Skeletal muscle satellite cell (primary cell): ENCODE results near the gene PRKN.

ENCODE experiments used
- H3K27me3 ChIP-seq: 2 replicates; pipeline ENCODE4 v1.7.0; 2013; ENCODE audit warnings: low read length; ENCODE audit not compliant: control insufficient read depth, insufficient read depth
- H3K36me3 ChIP-seq: 2 replicates; pipeline ENCODE4 v1.7.0; 2013; ENCODE audit warnings: mild to moderate bottlenecking, control low read depth, low read length; ENCODE audit not compliant: insufficient read depth
- H3K4me1 ChIP-seq: 2 replicates; pipeline ENCODE4 v1.7.0; 2013; ENCODE audit warnings: low read length; ENCODE audit not compliant: control insufficient read depth, insufficient read depth
- H3K4me2 ChIP-seq: 2 replicates; pipeline ENCODE4 v1.7.0; 2013; ENCODE audit warnings: mild to moderate bottlenecking, low read length
- H3K4me3 ChIP-seq: 2 replicates; pipeline ENCODE4 v1.7.0; 2013; ENCODE audit warnings: low read length
- H3K9ac ChIP-seq: 2 replicates; pipeline ENCODE4 v1.7.0; 2013; ENCODE audit warnings: mild to moderate bottlenecking, low read depth, low read length, moderate library complexity
- H3K9me3 ChIP-seq: replicated peaks from 2 replicates; pipeline ENCODE4 v1.7.0; 2013; ENCODE audit warnings: mild to moderate bottlenecking, control low read depth, low read length

Gene PRKN

GRCh38 chr6:161379834-161380582, 1347.6 kb downstream of the PRKN start:
- H3K4me1 ChIP-seq = peaks cover 4% of the 10 kb centered on the region
- H3K9ac ChIP-seq = no peak overlapping the region
- no peak overlapping the region for H3K4me2 ChIP-seq
- no peak overlapping the region for H3K4me3 ChIP-seq
- H3K36me3 ChIP-seq = no peaks in the 10 kb centered on the region
- no peaks in the 10 kb centered on the region for H3K9me3 ChIP-seq
- peaks cover 4% of the 10 kb centered on the region for H3K27me3 ChIP-seq

- peaks cover 4% of the 10 kb centered on the region for H3K27me3 ChIP-seq
- H3K4me3 ChIP-seq = no peak overlapping the region
Observed at GRCh38 chr6:161378115-161378514, 1349.5 kb downstream of the PRKN start.

GRCh38 chr6:161377116-161377515, 1350.5 kb downstream of the PRKN start:
- Histone ChIP-seq H3K4me3 (no peak overlapping the region), H3K4me1 (peaks cover 5% of the 10 kb centered on the region), H3K9me3 (no peaks in the 10 kb centered on the region), H3K36me3 (no peaks in the 10 kb centered on the region), H3K9ac (no peak overlapping the region), H3K4me2 (no peak overlapping the region), H3K27me3 (peaks cover 4% of the 10 kb centered on the region)

More at GRCh38 chr6:161378115-161378514, 1349.5 kb downstream of the PRKN start:
- Histone ChIP-seq H3K36me3 (no peaks in the 10 kb centered on the region), H3K4me1 (peaks cover 5% of the 10 kb centered on the region), H3K9ac (no peak overlapping the region), H3K9me3 (no peaks in the 10 kb centered on the region), H3K4me2 (no peak overlapping the region)

- no peak overlapping the region for H3K4me3 ChIP-seq
- H3K4me2 ChIP-seq = no peak overlapping the region
- peaks cover 4% of the 10 kb centered on the region for H3K27me3 ChIP-seq
- no peaks in the 10 kb centered on the region for H3K36me3 ChIP-seq
- H3K4me1 ChIP-seq = peaks cover 5% of the 10 kb centered on the region
- no peaks in the 10 kb centered on the region for H3K9me3 ChIP-seq
- no peak overlapping the region for H3K9ac ChIP-seq
Observed at GRCh38 chr6:161376367-161376766, 1351.2 kb downstream of the PRKN start.

GRCh38 chr6:161374971-161375873, 1352.3 kb downstream of the PRKN start:
- H3K4me3 ChIP-seq = peak overlapping the region; percentile 52
- no peaks in the 10 kb centered on the region for H3K9me3 ChIP-seq
- no peaks in the 10 kb centered on the region for H3K36me3 ChIP-seq
- H3K4me1 ChIP-seq = peaks cover 5% of the 10 kb centered on the region
- peaks cover 4% of the 10 kb centered on the region for H3K27me3 ChIP-seq
- peak overlapping the region; percentile 72 for H3K4me2 ChIP-seq
- H3K9ac ChIP-seq = peak overlapping the region; percentile 0

GRCh38 chr6:161373905-161374451, 1353.6 kb downstream of the PRKN start:
- Histone ChIP-seq H3K36me3 (no peaks in the 10 kb centered on the region), H3K4me3 (no peak overlapping the region), H3K4me2 (no peak overlapping the region), H3K27me3 (peaks cover 4% of the 10 kb centered on the region), H3K9ac (no peak overlapping the region), H3K4me1 (peaks cover 7% of the 10 kb centered on the region), H3K9me3 (no peaks in the 10 kb centered on the region)

- H3K27me3 ChIP-seq = peaks cover 4% of the 10 kb centered on the region
- H3K4me3 ChIP-seq = no peak overlapping the region
- H3K9ac ChIP-seq = no peak overlapping the region
- no peaks in the 10 kb centered on the region for H3K36me3 ChIP-seq
- no peaks in the 10 kb centered on the region for H3K9me3 ChIP-seq
- H3K4me2 ChIP-seq = no peak overlapping the region
- H3K4me1 ChIP-seq = peaks cover 10% of the 10 kb centered on the region
Observed at GRCh38 chr6:161372422-161372793, 1355.2 kb downstream of the PRKN start.

GRCh38 chr6:161370880-161371279, 1356.7 kb downstream of the PRKN start:
- no peak overlapping the region for H3K4me2 ChIP-seq
- H3K4me3 ChIP-seq = no peak overlapping the region
- peaks cover 10% of the 10 kb centered on the region for H3K4me1 ChIP-seq
- H3K36me3 ChIP-seq = no peaks in the 10 kb centered on the region
- H3K27me3 ChIP-seq = no peaks in the 10 kb centered on the region
- H3K9ac ChIP-seq = no peak overlapping the region
- no peaks in the 10 kb centered on the region for H3K9me3 ChIP-seq

GRCh38 chr6:161369339-161369738, 1358.2 kb downstream of the PRKN start:
- Histone ChIP-seq H3K36me3 (no peaks in the 10 kb centered on the region), H3K27me3 (no peaks in the 10 kb centered on the region), H3K4me3 (no peak overlapping the region), H3K4me2 (no peak overlapping the region), H3K9me3 (no peaks in the 10 kb centered on the region), H3K4me1 (peaks cover 5% of the 10 kb centered on the region), H3K9ac (no peak overlapping the region)

GRCh38 chr6:161368514-161368913, 1359.1 kb downstream of the PRKN start:
- no peak overlapping the region for H3K9ac ChIP-seq
- no peak overlapping the region for H3K4me3 ChIP-seq
- peaks cover 5% of the 10 kb centered on the region for H3K4me1 ChIP-seq
- H3K4me2 ChIP-seq = no peak overlapping the region
- H3K9me3 ChIP-seq = peaks cover 1% of the 10 kb centered on the region
- H3K36me3 ChIP-seq = no peaks in the 10 kb centered on the region
- no peaks in the 10 kb centered on the region for H3K27me3 ChIP-seq

GRCh38 chr6:161367472-161367871, 1360.1 kb downstream of the PRKN start:
- no peak overlapping the region for H3K9ac ChIP-seq
- H3K36me3 ChIP-seq = no peaks in the 10 kb centered on the region
- no peaks in the 10 kb centered on the region for H3K27me3 ChIP-seq
- no peak overlapping the region for H3K4me3 ChIP-seq
- peaks cover 5% of the 10 kb centered on the region for H3K4me1 ChIP-seq
- H3K4me2 ChIP-seq = no peak overlapping the region
- H3K9me3 ChIP-seq = peaks cover 7% of the 10 kb centered on the region
